Measurements from ENCODE around the gene USP46.
A peak's percentile ranks its signal among the peaks of the same experiment; 100 is the strongest.

Gene USP46

GRCh38 chr4:52566136-52567031 is 92.7 kb downstream of the USP46 start:
- no peak for DNase-seq

DNA sequence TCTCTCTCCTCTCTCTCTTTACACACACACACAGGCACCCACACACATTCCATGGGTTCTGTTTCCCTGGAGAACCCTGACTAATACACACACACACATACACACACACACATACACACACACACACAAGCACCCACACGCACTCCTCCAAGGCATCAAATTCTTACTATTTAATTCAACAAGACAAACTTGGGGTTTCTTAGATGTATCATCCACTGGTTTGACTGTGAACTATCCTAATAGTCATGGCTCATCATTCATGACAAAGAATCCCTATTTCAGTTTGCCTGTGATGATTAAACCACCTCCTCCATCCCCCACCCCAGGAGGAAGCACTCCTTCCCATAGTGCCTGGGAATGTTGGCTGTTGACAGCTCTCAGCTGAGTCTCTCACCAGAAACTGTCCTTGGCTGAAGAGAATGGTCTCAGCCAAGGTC is 98.2 kb downstream of the USP46 start:
- no peak for DNase-seq

GRCh38 chr4:52555356-52555716 is 103.8 kb downstream of the USP46 start:
- DNase-seq, result no peak

- no peak for DNase-seq
These were observed 104.3 kb downstream of the USP46 start for GRCh38 chr4:52554612-52555355.

DNA sequence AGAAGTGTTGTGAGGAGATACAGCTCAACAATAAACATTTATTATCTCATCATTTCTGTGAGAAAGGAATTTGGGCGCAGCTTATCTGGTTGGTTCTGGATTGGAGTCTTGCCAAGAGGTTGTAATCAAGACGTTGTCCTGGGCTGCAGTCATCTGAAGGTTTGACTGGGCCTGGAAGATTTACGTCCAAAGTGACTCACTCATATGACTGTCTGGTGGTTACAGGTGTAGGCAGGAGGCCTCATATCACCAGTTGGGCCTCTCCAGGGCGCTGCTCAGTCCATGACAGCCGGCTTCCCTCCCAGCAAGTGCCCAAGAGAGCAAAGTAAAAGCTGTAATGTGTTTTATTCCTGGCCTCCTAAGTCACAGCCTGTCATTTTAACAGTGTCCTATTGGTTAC is 106.3 kb downstream of the USP46 start:
- DNase-seq, result no peak

- DNase-seq, result no peak
These were observed 107.6 kb downstream of the USP46 start for GRCh38 chr4:52551487-52551886.

GRCh38 chr4:52550186-52550585 is 108.9 kb downstream of the USP46 start:
- DNase-seq, result no peak

- DNase-seq, result no peak
These were observed 110.1 kb downstream of the USP46 start for GRCh38 chr4:52548818-52549570.

- DNase-seq, result no peak
These were observed 112.7 kb downstream of the USP46 start for GRCh38 chr4:52546449-52546848.

DNA sequence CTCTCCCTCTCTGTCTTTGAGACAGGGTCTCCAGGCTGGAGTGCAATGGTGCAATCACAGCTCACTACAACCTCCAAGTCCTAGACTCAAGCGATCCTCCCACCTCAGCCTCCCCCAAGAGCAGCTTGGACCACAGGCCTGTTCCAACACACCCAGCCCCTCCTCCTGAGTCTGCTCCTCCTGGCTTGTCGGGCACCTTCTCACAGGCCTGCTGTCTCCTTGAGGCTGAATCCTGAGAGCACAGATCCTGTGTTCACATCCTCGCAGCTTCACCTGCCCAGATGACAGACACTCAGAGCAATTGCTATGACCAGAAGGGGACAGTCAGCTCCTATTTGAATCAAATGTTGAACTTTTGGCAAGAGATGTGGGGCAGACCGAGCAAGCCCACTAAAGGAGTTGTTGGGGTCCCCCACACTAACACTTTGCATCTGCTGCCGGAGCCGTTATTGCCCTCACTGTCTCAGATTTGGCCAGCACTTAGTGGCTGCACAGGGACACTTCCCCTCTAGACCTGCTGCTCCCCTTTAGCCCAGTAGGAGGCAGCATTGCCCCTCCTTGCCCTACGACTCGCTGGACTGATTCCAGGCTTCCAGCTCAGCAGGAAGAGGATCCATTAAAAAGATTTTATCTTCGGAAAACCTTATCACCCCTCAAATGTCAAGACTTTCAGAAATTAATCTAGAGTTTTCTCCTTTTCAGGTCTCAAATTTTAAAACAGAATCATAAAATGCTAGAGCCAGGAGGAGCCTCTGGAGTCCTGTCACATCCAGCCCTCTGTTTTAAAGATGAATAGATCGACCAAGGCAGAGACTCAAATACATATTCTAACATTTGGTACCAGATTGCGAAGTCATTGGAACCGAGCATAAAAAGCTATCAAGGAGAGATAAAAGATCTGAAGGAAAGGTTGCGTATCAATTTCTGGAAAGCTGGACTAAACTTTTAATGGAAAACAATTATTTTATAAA is 113.7 kb downstream of the USP46 start:
- DNase-seq, result peak; percentile 37
